Caco-2 (cell line): ENCODE data around the gene RPS27L. TPM values are rescaled to one million over a fixed set of nuclear protein-coding genes. Genes with fewer than 3 reads are reported as not detected.

Source experiments
- BruUV-seq: library from RNA; stranded (reverse); fragments of 400-500 nt; replicated peaks from 2 replicates; lab custom pipeline; 2021; lab: Mats Ljungman, UMichigan
- CTCF ChIA-PET: fragments of 300-600 bp; sonication (Branson Sonifier 250); formaldehyde crosslinking; loops from one replicate; lab custom pipeline; 2022; ENCODE audit warnings: antibody characterized with exemption; lab: Charles Lee
- POLR2A ChIA-PET: fragments of 300-600 bp; sonication (Branson Sonifier 250); formaldehyde crosslinking; loops from one replicate; lab custom pipeline; 2022; ENCODE audit warnings: antibody characterized with exemption; lab: Charles Lee
- DNase-seq, 2 experiments: peaks; one replicate each; pipeline versions ENCODE4 v3.0.0 to v3.0.0-alpha.2; 2020 to 2022
- H3K27me3 ChIP-seq: replicated peaks from 2 replicates; pipeline ENCODE4 v1.6.0; 2011; ENCODE audit warnings: low read length; ENCODE audit not compliant: control insufficient read depth, insufficient read depth
- H3K36me3 ChIP-seq: 2 replicates; pipeline ENCODE4 v1.5.1; 2011; ENCODE audit warnings: low read length; ENCODE audit not compliant: control insufficient read depth, insufficient read depth
- H3K4me1 ChIP-seq: fragments of 250-450 bp; sonication (Bioruptor Pico); 2 replicates; pipeline ENCODE4 v1.5.1; 2020; ENCODE audit warnings: mild to moderate bottlenecking
- H3K4me3 ChIP-seq: 2 replicates; pipeline ENCODE4 v1.5.1; 2011; ENCODE audit warnings: low read depth, mild to moderate bottlenecking, control low read depth, low read length
- H3K9me3 ChIP-seq: fragments of 250-450 bp; sonication (Bioruptor Pico); 2 replicates; pipeline ENCODE4 v1.5.1; 2020; ENCODE audit warnings: mild to moderate bottlenecking, moderate library complexity
- H3K27ac Mint-ChIP-seq: one replicate; pipeline ENCODE4 v1.8.0; 2022; ENCODE audit warnings: mixed read lengths; ENCODE audit not compliant: unreplicated experiment
- H3K27me3 Mint-ChIP-seq: one replicate; pipeline ENCODE4 v1.8.0; 2022; ENCODE audit warnings: mixed read lengths; ENCODE audit not compliant: insufficient read depth, unreplicated experiment
- H3K36me3 Mint-ChIP-seq: one replicate; pipeline ENCODE4 v1.8.0; 2022; ENCODE audit warnings: mild to moderate bottlenecking, mixed read lengths; ENCODE audit not compliant: insufficient read depth, unreplicated experiment
- H3K4me1 Mint-ChIP-seq: one replicate; pipeline ENCODE4 v1.8.0; 2022; ENCODE audit warnings: low read depth, mixed read lengths; ENCODE audit not compliant: unreplicated experiment
- H3K4me3 Mint-ChIP-seq: one replicate; pipeline ENCODE4 v1.8.0; 2022; ENCODE audit warnings: mild to moderate bottlenecking, moderate library complexity, mixed read lengths; ENCODE audit not compliant: unreplicated experiment
- H3K9me3 Mint-ChIP-seq: one replicate; pipeline ENCODE4 v1.8.0; 2022; ENCODE audit warnings: mixed read lengths; ENCODE audit not compliant: unreplicated experiment
- intact Hi-C: fragments of 100-400 bp; cut with micrococcal nuclease; formaldehyde crosslinking; loops from one replicate; pipeline ENCODE4 v1.10.0; 2022; ENCODE audit not compliant: unreplicated experiment
- total RNA-seq: library from RNA; stranded (reverse); gene quantifications from 2 replicates; pipeline ENCODE4 v1.2.3, GENCODE V29; 2022
- TF ChIP-seq, protein P1 (sequence below), 2 experiments: fragments of 200-600 bp in 1 of 2; IDR thresholded peaks; 1 replicate in 1 of 2; 2 replicates in 1 of 2; pipeline versions ENCODE4 v1.5.1 to v1.8.0; 2011 to 2022; ENCODE audit warnings: antibody characterized with exemption in 1 of 2, control low read depth in 1 of 2, inconsistent platforms in 1 of 2, low read depth in 1 of 2, low read length in 1 of 2, mild to moderate bottlenecking in 1 of 2, moderate library complexity in 1 of 2; ENCODE audit not compliant: insufficient read depth in 1 of 2, severe bottlenecking in 1 of 2, unreplicated experiment in 1 of 2

Gene RPS27L
- total RNA-seq, 1 experiment from 2014 or later = 73.0 TPM

DNA sequence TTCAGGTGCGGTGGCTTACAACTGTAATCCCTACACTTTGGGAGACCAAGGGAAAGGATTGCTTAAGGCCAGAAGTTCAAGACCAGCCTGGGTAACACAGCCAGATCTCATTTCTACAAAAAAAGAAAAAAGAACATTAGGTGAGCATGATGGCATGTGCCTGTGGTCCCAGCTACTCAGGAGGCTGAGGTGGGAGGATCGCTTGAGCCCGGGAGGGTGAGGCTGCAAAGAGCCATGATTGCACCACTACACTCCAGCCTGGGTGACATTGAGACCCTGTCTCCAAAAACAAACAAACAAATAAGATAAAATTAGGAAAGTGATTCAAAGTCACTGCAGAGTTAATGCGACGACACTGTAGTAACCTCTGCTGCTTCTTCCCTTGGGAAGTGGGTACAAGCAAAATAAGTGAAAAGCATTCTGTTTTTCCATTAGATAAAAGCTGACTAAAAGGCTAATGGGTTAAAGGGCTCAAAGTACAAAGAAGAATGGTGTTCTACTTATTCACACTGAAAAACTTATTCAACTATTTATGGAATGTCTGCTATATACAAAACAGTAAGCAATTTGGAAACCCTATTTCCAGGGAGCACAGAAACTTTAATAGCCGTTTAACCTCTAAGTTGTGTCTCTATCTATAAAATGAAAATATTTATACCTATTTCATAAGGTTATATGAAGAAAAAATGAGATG lies 8.0 kb upstream of the RPS27L start:
- Mint-ChIP-seq H3K4me1 (no peaks in the 10 kb centered on the region), H3K36me3 (no peaks in the 10 kb centered on the region), H3K27me3 (no peaks in the 10 kb centered on the region), H3K27ac (no peak overlapping the region), H3K4me3 (no peak overlapping the region), H3K9me3 (no peaks in the 10 kb centered on the region)
- H3K36me3 ChIP-seq = no peaks in the 10 kb centered on the region
- intact Hi-C loops = no loop called here
- H3K27me3 ChIP-seq = no peaks in the 10 kb centered on the region
- H3K4me1 ChIP-seq = no peaks in the 10 kb centered on the region
- no peak overlapping the region for H3K4me3 ChIP-seq
- H3K9me3 ChIP-seq = no peaks in the 10 kb centered on the region
- no peak for DNase-seq
- TF ChIP-seq, protein P1, sequence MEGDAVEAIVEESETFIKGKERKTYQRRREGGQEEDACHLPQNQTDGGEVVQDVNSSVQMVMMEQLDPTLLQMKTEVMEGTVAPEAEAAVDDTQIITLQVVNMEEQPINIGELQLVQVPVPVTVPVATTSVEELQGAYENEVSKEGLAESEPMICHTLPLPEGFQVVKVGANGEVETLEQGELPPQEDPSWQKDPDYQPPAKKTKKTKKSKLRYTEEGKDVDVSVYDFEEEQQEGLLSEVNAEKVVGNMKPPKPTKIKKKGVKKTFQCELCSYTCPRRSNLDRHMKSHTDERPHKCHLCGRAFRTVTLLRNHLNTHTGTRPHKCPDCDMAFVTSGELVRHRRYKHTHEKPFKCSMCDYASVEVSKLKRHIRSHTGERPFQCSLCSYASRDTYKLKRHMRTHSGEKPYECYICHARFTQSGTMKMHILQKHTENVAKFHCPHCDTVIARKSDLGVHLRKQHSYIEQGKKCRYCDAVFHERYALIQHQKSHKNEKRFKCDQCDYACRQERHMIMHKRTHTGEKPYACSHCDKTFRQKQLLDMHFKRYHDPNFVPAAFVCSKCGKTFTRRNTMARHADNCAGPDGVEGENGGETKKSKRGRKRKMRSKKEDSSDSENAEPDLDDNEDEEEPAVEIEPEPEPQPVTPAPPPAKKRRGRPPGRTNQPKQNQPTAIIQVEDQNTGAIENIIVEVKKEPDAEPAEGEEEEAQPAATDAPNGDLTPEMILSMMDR (IDR thresholded peaks at IDR 0.05; ENCODE audit: insufficient read depth in 1 of 2, low read depth in 1 of 2, low read length in 1 of 2, severe bottlenecking in 1 of 2, unreplicated experiment in 1 of 2) = no peak
- ChIA-PET CTCF (no interaction called here), POLR2A (no interaction called here)
- no TSS peak for BruUV-seq

DNA sequence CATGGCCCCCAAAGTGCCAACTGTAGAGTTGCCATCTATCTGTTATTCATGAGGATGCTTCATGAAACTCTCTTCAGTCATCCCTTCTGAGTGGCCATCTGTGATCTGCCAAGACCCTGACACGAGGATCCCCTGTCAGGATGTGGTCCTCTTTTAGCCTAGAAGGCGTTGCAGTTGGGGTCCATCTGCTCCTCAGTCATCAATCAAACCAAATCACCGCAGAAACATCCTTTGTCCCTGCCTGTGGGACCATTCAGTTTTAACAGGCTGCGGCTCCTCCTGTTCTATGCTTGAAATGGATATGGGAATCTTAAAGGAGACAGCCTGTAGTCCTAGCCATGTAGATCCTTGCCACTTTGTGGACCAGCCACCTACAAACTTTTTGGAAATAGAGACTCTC lies 5.9 kb upstream of the RPS27L start:
- no peaks in the 10 kb centered on the region for H3K36me3 Mint-ChIP-seq
- CTCF ChIA-PET = no interaction called here
- H3K27me3 Mint-ChIP-seq = no peaks in the 10 kb centered on the region
- BruUV-seq = no TSS peak
- TF ChIP-seq, protein P1 (IDR thresholded peaks at IDR 0.05; ENCODE audit: insufficient read depth in 1 of 2, low read depth in 1 of 2, low read length in 1 of 2, severe bottlenecking in 1 of 2, unreplicated experiment in 1 of 2) = no peak
- no peaks in the 10 kb centered on the region for H3K4me1 Mint-ChIP-seq
- no peak overlapping the region for H3K4me3 Mint-ChIP-seq
- intact Hi-C loops = no loop called here
- H3K27ac Mint-ChIP-seq = no peak overlapping the region
- no peak for DNase-seq
- H3K4me1 ChIP-seq = no peaks in the 10 kb centered on the region
- POLR2A ChIA-PET = no interaction called here
- no peak overlapping the region for H3K4me3 ChIP-seq
- no peaks in the 10 kb centered on the region for H3K9me3 ChIP-seq
- no peaks in the 10 kb centered on the region for H3K27me3 ChIP-seq
- H3K9me3 Mint-ChIP-seq = no peaks in the 10 kb centered on the region
- H3K36me3 ChIP-seq = no peaks in the 10 kb centered on the region

DNA sequence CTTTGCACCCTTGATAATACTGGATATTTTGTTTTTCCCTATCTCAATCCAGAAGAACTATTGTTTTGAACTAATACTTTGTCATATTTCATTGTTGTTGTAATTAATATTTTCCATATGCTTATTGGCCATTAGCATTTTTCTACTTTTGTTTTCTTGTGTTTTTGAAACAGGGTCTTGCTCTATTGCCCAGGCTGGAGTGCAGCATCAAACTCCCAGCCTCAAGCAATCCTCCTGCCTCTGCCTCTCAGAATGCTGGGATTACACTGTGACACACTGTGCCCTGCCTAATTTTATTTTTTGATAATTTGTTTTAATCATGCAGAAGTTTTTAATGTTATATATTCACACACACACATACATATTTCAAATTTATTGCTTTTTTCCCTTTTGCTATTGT lies 3.4 kb upstream of the RPS27L start:
- Mint-ChIP-seq H3K4me3 (no peak overlapping the region), H3K4me1 (no peaks in the 10 kb centered on the region), H3K36me3 (peaks cover 10% of the 10 kb centered on the region), H3K9me3 (no peaks in the 10 kb centered on the region), H3K27ac (no peak overlapping the region), H3K27me3 (no peaks in the 10 kb centered on the region)
- intact Hi-C loops = no loop called here
- H3K4me3 ChIP-seq = no peak overlapping the region
- H3K4me1 ChIP-seq = 0 out of 2 replicates have a peak, but pooled peaks cover 8% of the 10 kb centered on the region
- DNase-seq = no peak
- BruUV-seq = no TSS peak
- TF ChIP-seq, protein P1 (IDR thresholded peaks at IDR 0.05; ENCODE audit: insufficient read depth in 1 of 2, low read depth in 1 of 2, low read length in 1 of 2, severe bottlenecking in 1 of 2, unreplicated experiment in 1 of 2) = no peak
- H3K36me3 ChIP-seq = no peaks in the 10 kb centered on the region
- ChIA-PET POLR2A (no interaction called here), CTCF (no interaction called here)
- H3K9me3 ChIP-seq = no peaks in the 10 kb centered on the region
- no peaks in the 10 kb centered on the region for H3K27me3 ChIP-seq
